22Rv1 (cell line): ENCODE results near the gene CYSRT1.

Source experiments
- ZFX ChIP-seq: fragments of 450-650 bp; IDR thresholded peaks from 2 replicates; pipeline ENCODE4 v1.6.1; 2017; ENCODE audit warnings: antibody characterized with exemption, borderline replicate concordance
- TF ChIP-seq, protein P1 (sequence below): fragments of 450-650 bp; IDR thresholded peaks from 2 replicates; pipeline ENCODE4 v1.5.1; 2017; ENCODE audit warnings: mild to moderate bottlenecking

DNA sequence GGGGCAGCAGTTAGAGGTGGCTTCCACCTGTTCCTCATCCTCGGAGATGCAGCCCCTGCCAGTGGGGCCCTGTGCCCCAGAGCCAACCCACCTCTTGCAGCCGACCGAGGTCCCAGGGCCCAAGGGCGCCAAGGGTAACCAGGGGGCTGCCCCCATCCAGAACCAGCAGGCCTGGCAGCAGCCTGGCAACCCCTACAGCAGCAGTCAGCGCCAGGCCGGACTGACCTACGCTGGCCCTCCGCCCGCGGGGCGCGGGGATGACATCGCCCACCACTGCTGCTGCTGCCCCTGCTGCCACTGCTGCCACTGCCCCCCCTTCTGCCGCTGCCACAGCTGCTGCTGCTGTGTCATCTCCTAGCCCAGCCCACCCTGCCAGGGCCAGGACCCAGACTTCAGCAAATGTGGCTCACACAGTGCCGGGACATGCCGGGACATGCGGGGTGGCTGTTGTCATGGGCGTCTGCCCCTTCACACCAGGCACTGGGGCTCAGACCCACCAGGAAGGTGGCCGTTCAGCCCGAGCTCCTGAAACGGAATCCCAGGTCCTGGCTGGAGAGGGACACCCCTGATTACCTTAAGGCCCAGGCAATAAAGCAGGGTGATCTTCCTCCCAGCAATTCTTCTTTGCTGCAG, 841 bp downstream of the CYSRT1 start:
- TF ChIP-seq, protein P1, sequence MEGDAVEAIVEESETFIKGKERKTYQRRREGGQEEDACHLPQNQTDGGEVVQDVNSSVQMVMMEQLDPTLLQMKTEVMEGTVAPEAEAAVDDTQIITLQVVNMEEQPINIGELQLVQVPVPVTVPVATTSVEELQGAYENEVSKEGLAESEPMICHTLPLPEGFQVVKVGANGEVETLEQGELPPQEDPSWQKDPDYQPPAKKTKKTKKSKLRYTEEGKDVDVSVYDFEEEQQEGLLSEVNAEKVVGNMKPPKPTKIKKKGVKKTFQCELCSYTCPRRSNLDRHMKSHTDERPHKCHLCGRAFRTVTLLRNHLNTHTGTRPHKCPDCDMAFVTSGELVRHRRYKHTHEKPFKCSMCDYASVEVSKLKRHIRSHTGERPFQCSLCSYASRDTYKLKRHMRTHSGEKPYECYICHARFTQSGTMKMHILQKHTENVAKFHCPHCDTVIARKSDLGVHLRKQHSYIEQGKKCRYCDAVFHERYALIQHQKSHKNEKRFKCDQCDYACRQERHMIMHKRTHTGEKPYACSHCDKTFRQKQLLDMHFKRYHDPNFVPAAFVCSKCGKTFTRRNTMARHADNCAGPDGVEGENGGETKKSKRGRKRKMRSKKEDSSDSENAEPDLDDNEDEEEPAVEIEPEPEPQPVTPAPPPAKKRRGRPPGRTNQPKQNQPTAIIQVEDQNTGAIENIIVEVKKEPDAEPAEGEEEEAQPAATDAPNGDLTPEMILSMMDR = no peak
- no peak for TF ChIP-seq ZFX
